ENCODE data around the gene HS3ST3A1.

The HS3ST3A1 gene

GRCh38 chr17:13491916-13492736 is 109.6 kb downstream of the HS3ST3A1 start:
- DNase-seq (ENCODE audit: low spot score), result no peak

- no peak for DNase-seq (ENCODE audit: low spot score)
Observed at GRCh38 chr17:13491491-13491890, 110.2 kb downstream of the HS3ST3A1 start.

- no peak for DNase-seq (ENCODE audit: low spot score)
Observed at GRCh38 chr17:13490906-13491482, 110.7 kb downstream of the HS3ST3A1 start.

- DNase-seq (ENCODE audit: low spot score), result no peak
Observed at GRCh38 chr17:13490427-13490826, 111.3 kb downstream of the HS3ST3A1 start.

GRCh38 chr17:13485327-13485726 is 116.4 kb downstream of the HS3ST3A1 start:
- no peak for DNase-seq (ENCODE audit: low spot score)

- DNase-seq (ENCODE audit: low spot score), result no peak
Observed at GRCh38 chr17:13484020-13484419, 117.7 kb downstream of the HS3ST3A1 start.

- no peak for DNase-seq (ENCODE audit: low spot score)
Observed at GRCh38 chr17:13480877-13481276, 120.9 kb downstream of the HS3ST3A1 start.

- DNase-seq (ENCODE audit: low spot score), result no peak
Observed at GRCh38 chr17:13478326-13478830, 123.4 kb downstream of the HS3ST3A1 start.

GRCh38 chr17:13477180-13477611 is 124.5 kb downstream of the HS3ST3A1 start:
- no peak for DNase-seq (ENCODE audit: low spot score)

- no peak for DNase-seq (ENCODE audit: low spot score)
Observed at GRCh38 chr17:13476720-13477119, 125.0 kb downstream of the HS3ST3A1 start.

- no peak for DNase-seq (ENCODE audit: low spot score)
Observed at GRCh38 chr17:13475574-13476223, 126.0 kb downstream of the HS3ST3A1 start.

GRCh38 chr17:13474073-13474800 is 127.5 kb downstream of the HS3ST3A1 start:
- DNase-seq (ENCODE audit: low spot score), result no peak

GRCh38 chr17:13465678-13466077 is 136.1 kb downstream of the HS3ST3A1 start:
- no peak for DNase-seq (ENCODE audit: low spot score)

GRCh38 chr17:13462673-13463124 is 139.0 kb downstream of the HS3ST3A1 start:
- DNase-seq (ENCODE audit: low spot score), result no peak

- DNase-seq (ENCODE audit: low spot score), result no peak
Observed at GRCh38 chr17:13462146-13462545, 139.6 kb downstream of the HS3ST3A1 start.

- no peak for DNase-seq (ENCODE audit: low spot score)
Observed at GRCh38 chr17:13460261-13461000, 141.3 kb downstream of the HS3ST3A1 start.

GRCh38 chr17:13457783-13458182 is 143.9 kb downstream of the HS3ST3A1 start:
- DNase-seq (ENCODE audit: low spot score), result no peak

Measured in COLO829 (cell line).